ENCODE data around the gene BTRC.

DNA sequence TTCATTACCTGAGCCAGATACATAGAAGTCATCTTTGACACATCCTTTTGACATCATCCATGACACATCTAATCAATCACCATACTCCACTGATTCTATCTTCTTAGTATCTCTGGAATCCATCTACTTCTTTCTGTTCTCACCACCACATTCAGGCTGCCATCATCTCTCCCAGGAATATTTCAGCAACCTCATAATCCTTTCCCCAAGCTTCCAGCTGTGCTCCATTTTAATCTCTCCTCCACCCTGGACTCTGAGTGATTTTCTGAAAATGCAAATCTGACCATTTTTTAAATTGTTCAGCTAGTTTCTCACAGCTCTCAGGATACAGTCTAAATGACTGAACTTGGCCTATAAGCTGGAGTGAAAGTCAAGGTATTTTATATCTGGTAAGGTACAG is 2.5 kb upstream of the BTRC start:
- TF ChIP-seq, protein P1, sequence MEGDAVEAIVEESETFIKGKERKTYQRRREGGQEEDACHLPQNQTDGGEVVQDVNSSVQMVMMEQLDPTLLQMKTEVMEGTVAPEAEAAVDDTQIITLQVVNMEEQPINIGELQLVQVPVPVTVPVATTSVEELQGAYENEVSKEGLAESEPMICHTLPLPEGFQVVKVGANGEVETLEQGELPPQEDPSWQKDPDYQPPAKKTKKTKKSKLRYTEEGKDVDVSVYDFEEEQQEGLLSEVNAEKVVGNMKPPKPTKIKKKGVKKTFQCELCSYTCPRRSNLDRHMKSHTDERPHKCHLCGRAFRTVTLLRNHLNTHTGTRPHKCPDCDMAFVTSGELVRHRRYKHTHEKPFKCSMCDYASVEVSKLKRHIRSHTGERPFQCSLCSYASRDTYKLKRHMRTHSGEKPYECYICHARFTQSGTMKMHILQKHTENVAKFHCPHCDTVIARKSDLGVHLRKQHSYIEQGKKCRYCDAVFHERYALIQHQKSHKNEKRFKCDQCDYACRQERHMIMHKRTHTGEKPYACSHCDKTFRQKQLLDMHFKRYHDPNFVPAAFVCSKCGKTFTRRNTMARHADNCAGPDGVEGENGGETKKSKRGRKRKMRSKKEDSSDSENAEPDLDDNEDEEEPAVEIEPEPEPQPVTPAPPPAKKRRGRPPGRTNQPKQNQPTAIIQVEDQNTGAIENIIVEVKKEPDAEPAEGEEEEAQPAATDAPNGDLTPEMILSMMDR (conservative IDR thresholded peaks at IDR 0.05; ENCODE audit: low read depth, low read length), result no peak
- TF ChIP-seq EZH2phosphoT487 (IDR thresholded peaks at IDR 0.05; ENCODE audit: borderline replicate concordance, low read length) (no peak), EZH2 (IDR thresholded peaks at IDR 0.05; ENCODE audit: low read length, unreplicated experiment) (no peak)

All from PC-3 (cell line).